H54 (cell line): ENCODE measurements around the gene NRXN3.

Experiments used
- DNase-seq: peaks from one replicate; pipeline ENCODE4 v3.0.0; 2011; ENCODE audit warnings: low spot score, mixed read lengths; ENCODE audit not compliant: insufficient read length
- FAIRE-seq: peaks from 3 replicates; lab custom pipeline; 2011; peaks lifted over from hg19 to GRCh38; lab: Jason Lieb, UNC
- POLR2A ChIP-seq: IDR thresholded peaks from 2 replicates; pipeline ENCODE4 v1.6.1; 2011; ENCODE audit warnings: low read depth, mild to moderate bottlenecking, low read length

The NRXN3 gene

GRCh38 chr14:79165471-79166090, 995.4 kb downstream of the NRXN3 start:
- DNase-seq, result no peak
- FAIRE-seq, result no peak
- TF ChIP-seq POLR2A, result no peak

GRCh38 chr14:79166171-79166570, 996.0 kb downstream of the NRXN3 start:
- FAIRE-seq, result no peak
- no peak for TF ChIP-seq POLR2A
- no peak for DNase-seq

- no peak for DNase-seq
- FAIRE-seq, result no peak
- no peak for TF ChIP-seq POLR2A
Measured at GRCh38 chr14:79167957-79168356, 997.8 kb downstream of the NRXN3 start.

- DNase-seq (no peak), FAIRE-seq (no peak)
- TF ChIP-seq POLR2A, result no peak
Measured at GRCh38 chr14:79175671-79176070, 1005.5 kb downstream of the NRXN3 start.

- TF ChIP-seq POLR2A, result no peak
- DNase-seq (no peak), FAIRE-seq (no peak)
Measured at GRCh38 chr14:79177106-79177505, 1006.9 kb downstream of the NRXN3 start.

GRCh38 chr14:79178719-79179118, 1008.5 kb downstream of the NRXN3 start:
- no peak for FAIRE-seq
- no peak for DNase-seq
- TF ChIP-seq POLR2A, result no peak

- DNase-seq (no peak), FAIRE-seq (no peak)
- TF ChIP-seq POLR2A, result no peak
Measured at GRCh38 chr14:79179985-79180384, 1009.8 kb downstream of the NRXN3 start.

GRCh38 chr14:79180656-79181055, 1010.5 kb downstream of the NRXN3 start:
- FAIRE-seq, result no peak
- no peak for DNase-seq
- no peak for TF ChIP-seq POLR2A

- DNase-seq, result no peak
- FAIRE-seq, result no peak
- TF ChIP-seq POLR2A, result no peak
Measured at GRCh38 chr14:79186523-79186922, 1016.4 kb downstream of the NRXN3 start.

GRCh38 chr14:79193689-79194477, 1023.7 kb downstream of the NRXN3 start:
- DNase-seq (no peak), FAIRE-seq (no peak)
- TF ChIP-seq POLR2A, result no peak

GRCh38 chr14:79196216-79196615, 1026.0 kb downstream of the NRXN3 start:
- no peak for FAIRE-seq

GRCh38 chr14:79197516-79197915, 1027.3 kb downstream of the NRXN3 start:
- no peak for FAIRE-seq
- no peak for TF ChIP-seq POLR2A
- no peak for DNase-seq

More at GRCh38 chr14:79196216-79196615, 1026.0 kb downstream of the NRXN3 start:
- no peak for TF ChIP-seq POLR2A
- DNase-seq, result no peak

GRCh38 chr14:79199217-79199616, 1029.0 kb downstream of the NRXN3 start:
- DNase-seq (no peak), FAIRE-seq (no peak)
- no peak for TF ChIP-seq POLR2A

GRCh38 chr14:79201564-79202207, 1031.5 kb downstream of the NRXN3 start:
- FAIRE-seq, result no peak
- no peak for DNase-seq
- TF ChIP-seq POLR2A, result no peak
